Astrocyte (in vitro differentiated cells and primary cell): ENCODE results near the gene PPP2R5C.

Experiments used
- CTCF ChIP-seq: IDR thresholded peaks from 2 replicates; pipeline ENCODE4 v1.5.1; 2011; ENCODE audit warnings: low read depth, mild to moderate bottlenecking, inconsistent platforms, low read length, moderate library complexity; ENCODE audit not compliant: insufficient read depth
- EZH2 ChIP-seq: IDR thresholded peaks from 2 replicates; pipeline ENCODE4 v1.6.1; 2012; ENCODE audit warnings: mild to moderate bottlenecking, low read length, inconsistent platforms; ENCODE audit not compliant: insufficient read depth

GRCh38 chr14:101932673-101933072 is 171.2 kb downstream of the PPP2R5C start:
- no peak for TF ChIP-seq CTCF
- no peak for TF ChIP-seq EZH2
